HG03439 (cell line): ENCODE results near the gene FOXI1.

Source experiments
- ATAC-seq: cut with Tn5 transposase; IDR thresholded peaks from one replicate; pipeline ENCODE4 v1.9.1; 2021; ENCODE audit warnings: mild to moderate bottlenecking, moderate library complexity; ENCODE audit not compliant: unreplicated experiment

Gene FOXI1

GRCh38 chr5:170148430-170149205 is 42.9 kb downstream of the FOXI1 start:
- ATAC-seq: no peak

GRCh38 chr5:170149206-170149515 is 43.5 kb downstream of the FOXI1 start:
- ATAC-seq: no peak

- ATAC-seq: no peak
Observed at GRCh38 chr5:170150713-170151096, 45.0 kb downstream of the FOXI1 start.

- ATAC-seq: peak; percentile 47
Observed at GRCh38 chr5:170151097-170151831, 45.6 kb downstream of the FOXI1 start.

GRCh38 chr5:170152767-170153166 is 47.1 kb downstream of the FOXI1 start:
- ATAC-seq: no peak

GRCh38 chr5:170154297-170154696 is 48.6 kb downstream of the FOXI1 start:
- ATAC-seq: no peak

GRCh38 chr5:170154744-170155143 is 49.0 kb downstream of the FOXI1 start:
- no peak for ATAC-seq

- no peak for ATAC-seq
Observed at GRCh38 chr5:170155771-170156170, 50.1 kb downstream of the FOXI1 start.

GRCh38 chr5:170159101-170159698 is 53.5 kb downstream of the FOXI1 start:
- no peak for ATAC-seq
